DND-41 (cell line): ENCODE measurements around the gene SMIM23.

Source experiments
- ATAC-seq: fragments of 200-7000 bp; cut with Tn5 transposase; 3 replicates; pipeline ENCODE4 v1.9.1; 2021; ENCODE audit warnings: low read depth; ENCODE audit not compliant: insufficient read depth
- DNase-seq: peaks from one replicate; pipeline ENCODE4 v3.0.0-alpha.2; 2020
- H2AFZ ChIP-seq: 2 replicates; pipeline ENCODE4 v1.6.0; 2012; ENCODE audit warnings: low read depth, low read length
- H3K27ac ChIP-seq: 2 replicates; pipeline ENCODE4 v1.5.1; 2012; ENCODE audit warnings: low read length, inconsistent platforms
- H3K27me3 ChIP-seq: fragments of 200-600 bp; sonication (generic); 2 replicates; pipeline ENCODE4 v1.6.0; 2012; ENCODE audit warnings: low read length, mild to moderate bottlenecking, inconsistent platforms; ENCODE audit not compliant: insufficient read depth, poor library complexity
- H3K36me3 ChIP-seq: 2 replicates; pipeline ENCODE4 v1.5.1; 2012; ENCODE audit warnings: low read length, inconsistent platforms; ENCODE audit not compliant: insufficient read depth
- H3K4me1 ChIP-seq: 2 replicates; pipeline ENCODE4 v1.5.1; 2012; ENCODE audit warnings: mild to moderate bottlenecking, low read length; ENCODE audit not compliant: insufficient read depth
- H3K4me2 ChIP-seq: 2 replicates; pipeline ENCODE4 v1.6.0; 2012; ENCODE audit warnings: mild to moderate bottlenecking, moderate library complexity, low read length, inconsistent platforms; ENCODE audit not compliant: insufficient read depth
- H3K4me3 ChIP-seq, 2 experiments: fragments of 200-600 bp in 1 of 2; shearing (Covaris generic) in 1 of 2; 2 replicates each; pipeline ENCODE4 v1.5.1; 2012 to 2016; ENCODE audit warnings: inconsistent platforms in 2 of 2, low read length in 2 of 2, mild to moderate bottlenecking in 2 of 2, low read depth in 1 of 2, moderate library complexity in 1 of 2
- H3K79me2 ChIP-seq: 2 replicates; pipeline ENCODE4 v1.6.0; 2012; ENCODE audit warnings: low read length, inconsistent platforms; ENCODE audit not compliant: insufficient read depth
- H3K9ac ChIP-seq: 2 replicates; pipeline ENCODE4 v1.6.0; 2012; ENCODE audit warnings: low read depth, mild to moderate bottlenecking, inconsistent platforms, low read length, moderate library complexity
- H3K9me3 ChIP-seq: 2 replicates; pipeline ENCODE4 v1.5.1; 2012; ENCODE audit warnings: low read length, moderate library complexity, mild to moderate bottlenecking, inconsistent platforms; ENCODE audit not compliant: insufficient read depth, severe bottlenecking
- H4K20me1 ChIP-seq: 2 replicates; pipeline ENCODE4 v1.6.0; 2012; ENCODE audit warnings: low read length; ENCODE audit not compliant: insufficient read depth
- EZH2 ChIP-seq: IDR thresholded peaks from 3 replicates; pipeline ENCODE4 v1.6.1; 2012; ENCODE audit warnings: borderline replicate concordance, low read depth, mild to moderate bottlenecking, moderate library complexity, low read length, inconsistent platforms; ENCODE audit not compliant: severe bottlenecking
- TF ChIP-seq, protein P1 (sequence below): IDR thresholded peaks from 2 replicates; pipeline ENCODE4 v1.5.1; 2012; ENCODE audit warnings: borderline replicate concordance, low read length, moderate library complexity, mild to moderate bottlenecking; ENCODE audit not compliant: poor library complexity, severe bottlenecking; ENCODE audit errors: extremely low read depth

SMIM23 gene

DNA sequence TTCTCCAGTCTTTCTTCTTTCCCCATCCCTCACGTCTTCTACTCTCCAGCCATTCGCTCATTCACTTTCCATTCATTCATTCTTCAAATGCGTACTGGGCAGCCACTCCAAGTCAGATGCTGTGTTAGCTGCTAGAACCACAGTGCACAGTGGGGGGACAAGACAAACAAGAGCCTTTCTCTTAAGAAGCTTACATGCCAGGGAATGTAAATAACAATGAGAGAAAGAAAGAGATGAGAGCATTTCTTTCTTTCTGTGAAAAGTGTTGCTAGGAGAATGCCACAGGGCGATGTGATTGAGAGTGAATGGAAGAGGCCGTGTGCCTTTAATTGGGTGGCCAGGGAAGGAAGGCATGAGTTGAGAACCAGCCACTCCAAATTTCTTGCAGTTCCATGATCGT lies 46.3 kb upstream of the SMIM23 start:
- DNase-seq (no peak), ATAC-seq (no peak)
- H3K4me3 ChIP-seq = no peak overlapping the region
- no peak overlapping the region for H3K9ac ChIP-seq
- H3K4me2 ChIP-seq = no peak overlapping the region
- no peaks in the 10 kb centered on the region for H3K79me2 ChIP-seq
- TF ChIP-seq, protein P1, sequence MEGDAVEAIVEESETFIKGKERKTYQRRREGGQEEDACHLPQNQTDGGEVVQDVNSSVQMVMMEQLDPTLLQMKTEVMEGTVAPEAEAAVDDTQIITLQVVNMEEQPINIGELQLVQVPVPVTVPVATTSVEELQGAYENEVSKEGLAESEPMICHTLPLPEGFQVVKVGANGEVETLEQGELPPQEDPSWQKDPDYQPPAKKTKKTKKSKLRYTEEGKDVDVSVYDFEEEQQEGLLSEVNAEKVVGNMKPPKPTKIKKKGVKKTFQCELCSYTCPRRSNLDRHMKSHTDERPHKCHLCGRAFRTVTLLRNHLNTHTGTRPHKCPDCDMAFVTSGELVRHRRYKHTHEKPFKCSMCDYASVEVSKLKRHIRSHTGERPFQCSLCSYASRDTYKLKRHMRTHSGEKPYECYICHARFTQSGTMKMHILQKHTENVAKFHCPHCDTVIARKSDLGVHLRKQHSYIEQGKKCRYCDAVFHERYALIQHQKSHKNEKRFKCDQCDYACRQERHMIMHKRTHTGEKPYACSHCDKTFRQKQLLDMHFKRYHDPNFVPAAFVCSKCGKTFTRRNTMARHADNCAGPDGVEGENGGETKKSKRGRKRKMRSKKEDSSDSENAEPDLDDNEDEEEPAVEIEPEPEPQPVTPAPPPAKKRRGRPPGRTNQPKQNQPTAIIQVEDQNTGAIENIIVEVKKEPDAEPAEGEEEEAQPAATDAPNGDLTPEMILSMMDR = no peak
- TF ChIP-seq EZH2 = no peak
- no peak overlapping the region for H3K27ac ChIP-seq
- no peaks in the 10 kb centered on the region for H3K36me3 ChIP-seq
- no peaks in the 10 kb centered on the region for H3K27me3 ChIP-seq
- H2AFZ ChIP-seq = no peak overlapping the region
- H3K9me3 ChIP-seq = no peaks in the 10 kb centered on the region
- no peaks in the 10 kb centered on the region for H4K20me1 ChIP-seq
- H3K4me1 ChIP-seq = no peaks in the 10 kb centered on the region

- DNase-seq = no peak
- no peaks in the 10 kb centered on the region for H3K9me3 ChIP-seq
- no peaks in the 10 kb centered on the region for H3K4me1 ChIP-seq
- no peaks in the 10 kb centered on the region for H3K79me2 ChIP-seq
- no peak overlapping the region for H3K9ac ChIP-seq
- no peak overlapping the region for H3K4me3 ChIP-seq
- H3K4me2 ChIP-seq = no peak overlapping the region
- no peak overlapping the region for H2AFZ ChIP-seq
- H3K36me3 ChIP-seq = no peaks in the 10 kb centered on the region
- no peaks in the 10 kb centered on the region for H3K27me3 ChIP-seq
- no peak for ATAC-seq
- H3K27ac ChIP-seq = no peak overlapping the region
- H4K20me1 ChIP-seq = no peaks in the 10 kb centered on the region
- TF ChIP-seq, protein P1 = no peak
- TF ChIP-seq EZH2 = no peak
Measured at GRCh38 chr5:171743436-171744076, 42.1 kb upstream of the SMIM23 start.

- Histone ChIP-seq H3K9me3 (no peaks in the 10 kb centered on the region), H3K27ac (no peak overlapping the region), H3K36me3 (no peaks in the 10 kb centered on the region), H3K4me3 (no peak overlapping the region), H3K27me3 (no peaks in the 10 kb centered on the region), H2AFZ (no peak overlapping the region), H3K4me2 (no peak overlapping the region), H3K79me2 (no peaks in the 10 kb centered on the region), H3K9ac (no peak overlapping the region), H3K4me1 (no peaks in the 10 kb centered on the region), H4K20me1 (no peaks in the 10 kb centered on the region)
- DNase-seq = no peak
- no peak for ATAC-seq
- no peak for TF ChIP-seq EZH2
- TF ChIP-seq, protein P1 = no peak
Measured at GRCh38 chr5:171744264-171744663, 41.4 kb upstream of the SMIM23 start.

DNA sequence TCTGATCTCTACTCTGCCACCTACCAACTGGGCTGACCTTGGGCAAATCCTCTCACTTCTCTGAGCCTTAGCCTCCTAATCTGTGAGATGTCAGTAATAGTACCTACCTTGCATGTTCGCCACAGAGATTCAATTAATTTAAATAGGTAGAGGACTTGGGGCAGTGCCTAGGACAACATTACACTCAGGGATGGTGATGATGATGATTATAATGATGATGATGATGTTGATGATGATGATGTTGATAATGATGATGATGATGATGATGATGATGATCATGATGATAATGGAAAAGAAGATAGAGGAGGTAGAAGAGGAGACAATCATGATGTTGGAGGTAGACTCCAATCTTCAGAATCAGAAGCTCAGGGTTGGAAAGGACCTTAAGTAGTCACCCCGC lies 40.7 kb upstream of the SMIM23 start:
- no peaks in the 10 kb centered on the region for H3K79me2 ChIP-seq
- no peaks in the 10 kb centered on the region for H3K36me3 ChIP-seq
- no peak for ATAC-seq
- H2AFZ ChIP-seq = no peak overlapping the region
- H3K9ac ChIP-seq = no peak overlapping the region
- H3K27ac ChIP-seq = no peak overlapping the region
- H3K4me2 ChIP-seq = no peak overlapping the region
- no peaks in the 10 kb centered on the region for H3K9me3 ChIP-seq
- no peak for DNase-seq
- no peak for TF ChIP-seq EZH2
- no peaks in the 10 kb centered on the region for H3K4me1 ChIP-seq
- H4K20me1 ChIP-seq = no peaks in the 10 kb centered on the region
- H3K4me3 ChIP-seq = no peak overlapping the region
- no peaks in the 10 kb centered on the region for H3K27me3 ChIP-seq
